SH-SY5Y (cell line): ENCODE measurements around the gene GAK.

Source experiments
- GATA2 ChIP-seq: IDR thresholded peaks from 2 replicates; pipeline ENCODE4 v1.6.1; 2011; ENCODE audit warnings: mild to moderate bottlenecking, low read depth, low read length
- GATA3 ChIP-seq: IDR thresholded peaks from 2 replicates; pipeline ENCODE4 v1.6.1; 2011; ENCODE audit warnings: low read depth, mild to moderate bottlenecking, low read length, moderate library complexity

DNA sequence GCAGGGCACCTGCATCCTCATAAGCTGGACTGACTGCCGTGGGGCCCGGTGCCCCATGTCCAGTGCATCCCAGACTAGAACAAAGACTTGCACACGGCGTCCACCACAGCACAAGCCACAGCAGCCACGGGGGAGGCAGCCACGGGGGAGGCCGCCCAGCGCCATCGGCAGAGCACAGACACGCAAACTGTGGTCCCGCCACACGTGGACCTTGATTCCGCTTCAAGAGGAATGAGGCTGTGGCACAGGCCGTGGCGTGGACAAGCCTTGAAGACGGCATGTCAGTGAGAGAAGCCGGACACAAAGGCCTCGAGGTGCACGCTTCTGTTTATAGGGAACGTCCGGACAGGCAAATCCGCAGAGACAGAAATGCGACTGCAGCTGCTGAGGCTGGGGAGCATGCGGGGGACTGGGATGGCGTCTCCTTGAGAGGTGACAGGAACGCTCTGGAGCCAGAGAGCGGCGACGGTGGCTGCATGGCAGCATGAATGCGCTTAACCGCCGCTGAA lies 96.1 kb downstream of the GAK start:
- TF ChIP-seq GATA3 (no peak), GATA2 (no peak)
